Loucy (cell line): Measurements from ENCODE around the gene SHLD3.
"Not testable (repeated sequence)": the region's sequence is repeated elsewhere in the genome, so short reads cannot be mapped to it uniquely, and the experiment has no call there.

Source experiments
- H2AFZ ChIP-seq: fragments of 200-600 bp; sonication (generic); 2 replicates; pipeline ENCODE4 v1.6.0; 2016; ENCODE audit warnings: antibody characterized with exemption, mild to moderate bottlenecking, low read length, moderate library complexity
- H3F3A ChIP-seq: fragments of 200-600 bp; 2 replicates; pipeline ENCODE4 v1.6.0; 2016; ENCODE audit warnings: antibody characterized with exemption, low read depth, mild to moderate bottlenecking
- H3K27me3 ChIP-seq: fragments of 200-600 bp; sonication (generic); 2 replicates; pipeline ENCODE4 v1.6.1; 2014; ENCODE audit warnings: low read length, mild to moderate bottlenecking; ENCODE audit not compliant: insufficient read depth, poor library complexity, severe bottlenecking
- H3K36me3 ChIP-seq: fragments of 200-600 bp; sonication (generic); 2 replicates; pipeline ENCODE4 v1.6.1; 2016; ENCODE audit warnings: low read length; ENCODE audit not compliant: insufficient read depth
- H3K4me1 ChIP-seq: fragments of 200-600 bp; sonication (generic); 2 replicates; pipeline ENCODE4 v1.5.1; 2014; ENCODE audit warnings: low read length, mild to moderate bottlenecking; ENCODE audit not compliant: insufficient read depth, poor library complexity, severe bottlenecking
- H3K4me2 ChIP-seq: fragments of 200-600 bp; sonication (generic); 2 replicates; pipeline ENCODE4 v1.6.0; 2014; ENCODE audit warnings: antibody characterized with exemption, low read length, low read depth, mild to moderate bottlenecking; ENCODE audit not compliant: poor library complexity, severe bottlenecking
- H3K4me3 ChIP-seq: fragments of 200-600 bp; sonication (generic); 2 replicates; pipeline ENCODE4 v1.5.1; 2014; ENCODE audit warnings: low read length, mild to moderate bottlenecking, mixed read lengths; ENCODE audit not compliant: poor library complexity, severe bottlenecking
- H3K79me2 ChIP-seq: fragments of 200-600 bp; sonication (generic); 2 replicates; pipeline ENCODE4 v1.6.1; 2014; ENCODE audit warnings: low read length; ENCODE audit not compliant: insufficient read depth
- H3K9ac ChIP-seq: fragments of 200-600 bp; sonication (generic); 2 replicates; pipeline ENCODE4 v1.6.0; 2014; ENCODE audit warnings: mild to moderate bottlenecking, low read depth, low read length, moderate library complexity; ENCODE audit not compliant: poor library complexity, severe bottlenecking
- H3K9me2 ChIP-seq: fragments of 200-600 bp; sonication (generic); replicated peaks from 2 replicates; pipeline ENCODE4 v1.6.1; 2016; ENCODE audit warnings: low read depth, low read length, mixed read lengths
- H3K9me3 ChIP-seq: fragments of 200-600 bp; sonication (generic); 2 replicates; pipeline ENCODE4 v1.6.1; 2014; ENCODE audit warnings: mild to moderate bottlenecking, antibody characterized with exemption, low read length, low read depth; ENCODE audit not compliant: insufficient read depth
- H4K20me1 ChIP-seq: fragments of 200-600 bp; sonication (generic); 2 replicates; pipeline ENCODE4 v1.6.0; 2014; ENCODE audit warnings: antibody characterized with exemption, low read length, mild to moderate bottlenecking; ENCODE audit not compliant: insufficient read depth, poor library complexity, severe bottlenecking
- CTCF ChIP-seq: fragments of 200-600 bp; sonication (generic); conservative IDR thresholded peaks from 2 replicates; pipeline ENCODE4 v1.5.1; 2014; ENCODE audit warnings: mild to moderate bottlenecking, antibody characterized with exemption, low read length
- EZH2phosphoT487 ChIP-seq: fragments of 200-600 bp; IDR thresholded peaks from 2 replicates; pipeline ENCODE4 v1.6.1; 2018; ENCODE audit warnings: antibody characterized with exemption, mild to moderate bottlenecking, moderate library complexity, borderline replicate concordance

SHLD3 gene

GRCh38 chr5:65663804-65664521 is 39.1 kb downstream of the SHLD3 start:
- H3K4me1 ChIP-seq = peaks cover 4% of the 10 kb centered on the region
- TF ChIP-seq CTCF = no peak
- TF ChIP-seq EZH2phosphoT487 = no peak
- H3K9ac ChIP-seq = no peak overlapping the region
- no peaks in the 10 kb centered on the region for H3F3A ChIP-seq
- peaks cover 14% of the 10 kb centered on the region; the same call in 1 of the 2 replicates for H3K36me3 ChIP-seq
- H4K20me1 ChIP-seq = no peaks in the 10 kb centered on the region
- no peaks in the 10 kb centered on the region for H3K9me2 ChIP-seq
- H3K27me3 ChIP-seq = no peaks in the 10 kb centered on the region
- H3K9me3 ChIP-seq = no peaks in the 10 kb centered on the region
- no peak overlapping the region for H3K4me2 ChIP-seq
- no peak overlapping the region for H3K4me3 ChIP-seq
- no peak overlapping the region for H2AFZ ChIP-seq
- H3K79me2 ChIP-seq = no peaks in the 10 kb centered on the region

- Histone ChIP-seq H3K9ac (no peak overlapping the region), H3K4me2 (no peak overlapping the region), H4K20me1 (no peaks in the 10 kb centered on the region), H3K79me2 (no peaks in the 10 kb centered on the region), H3K4me3 (no peak overlapping the region), H3K9me2 (no peaks in the 10 kb centered on the region), H3F3A (no peaks in the 10 kb centered on the region), H3K9me3 (no peaks in the 10 kb centered on the region), H3K36me3 (peaks cover 25% of the 10 kb centered on the region; the same call in 1 of the 2 replicates), H3K27me3 (no peaks in the 10 kb centered on the region), H3K4me1 (peaks cover 4% of the 10 kb centered on the region), H2AFZ (no peak overlapping the region)
- TF ChIP-seq CTCF (no peak), EZH2phosphoT487 (no peak)
Measured at GRCh38 chr5:65668696-65669095, 43.9 kb downstream of the SHLD3 start.

DNA sequence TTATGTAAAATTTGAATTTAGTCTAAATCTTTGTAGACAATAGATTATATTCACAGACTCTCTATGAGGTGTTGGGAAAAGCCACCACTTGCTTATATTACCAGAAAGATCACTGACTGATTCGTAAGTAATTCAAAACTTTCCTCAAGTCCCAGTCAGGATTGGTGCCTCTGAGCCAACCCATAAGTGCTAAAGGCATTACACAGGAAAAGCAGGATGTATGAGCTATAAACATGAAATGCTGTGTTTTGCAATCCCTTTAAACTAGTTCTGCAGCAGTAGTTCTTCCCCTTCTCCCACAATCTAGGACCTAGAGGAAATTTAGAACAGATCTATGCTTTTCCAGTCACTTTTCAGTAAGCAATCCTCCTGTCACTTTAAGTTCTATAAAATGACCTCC is 48.0 kb downstream of the SHLD3 start:
- Histone ChIP-seq H3K27me3 (no peaks in the 10 kb centered on the region), H3F3A (no peaks in the 10 kb centered on the region), H3K4me2 (no peak overlapping the region), H3K79me2 (no peaks in the 10 kb centered on the region), H3K4me3 (no peak overlapping the region), H3K4me1 (peaks cover 4% of the 10 kb centered on the region), H2AFZ (no peak overlapping the region), H3K9ac (no peak overlapping the region), H3K36me3 (peaks cover 16% of the 10 kb centered on the region; the same call in 1 of the 2 replicates), H3K9me2 (no peaks in the 10 kb centered on the region), H4K20me1 (no peaks in the 10 kb centered on the region), H3K9me3 (no peaks in the 10 kb centered on the region)
- TF ChIP-seq EZH2phosphoT487 = no peak

DNA sequence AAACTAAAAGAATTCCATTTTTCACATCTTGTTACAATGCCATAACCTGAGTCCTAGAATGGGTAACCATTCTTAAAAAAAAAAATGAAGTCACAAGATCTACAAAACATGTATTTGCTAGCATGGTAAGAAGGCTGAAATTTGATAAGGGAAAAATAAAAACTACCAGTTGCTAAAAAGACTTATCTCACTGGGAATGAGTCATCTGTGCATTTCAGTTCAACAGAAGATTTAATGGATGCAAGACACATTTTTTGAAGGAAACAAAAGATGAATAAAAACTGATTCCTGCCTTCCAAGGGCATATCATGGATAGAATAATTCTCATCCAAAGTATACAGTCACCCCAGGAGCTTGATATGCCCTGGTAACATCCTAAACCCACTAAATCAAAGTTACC is 49.9 kb downstream of the SHLD3 start:
- Histone ChIP-seq H3K4me1 (no peaks in the 10 kb centered on the region), H3F3A (no peaks in the 10 kb centered on the region), H2AFZ (no peak overlapping the region), H4K20me1 (no peaks in the 10 kb centered on the region), H3K4me2 (no peak overlapping the region), H3K9ac (no peak overlapping the region), H3K79me2 (no peaks in the 10 kb centered on the region), H3K9me3 (no peaks in the 10 kb centered on the region), H3K4me3 (no peak overlapping the region), H3K27me3 (no peaks in the 10 kb centered on the region), H3K9me2 (no peaks in the 10 kb centered on the region), H3K36me3 (peaks cover 16% of the 10 kb centered on the region; the same call in 1 of the 2 replicates)
- TF ChIP-seq CTCF = no peak
- TF ChIP-seq EZH2phosphoT487 = no peak

- not testable (repeated sequence) for H3F3A ChIP-seq, H3K9me3 ChIP-seq, H3K27me3 ChIP-seq, H3K9ac ChIP-seq, H4K20me1 ChIP-seq, H3K4me3 ChIP-seq, H3K9me2 ChIP-seq, H2AFZ ChIP-seq, H3K4me1 ChIP-seq, H3K4me2 ChIP-seq, H3K79me2 ChIP-seq
- peaks cover 14% of the 10 kb centered on the region; the same call in 1 of the 2 replicates for H3K36me3 ChIP-seq
Measured at GRCh38 chr5:65676056-65676455, 51.2 kb downstream of the SHLD3 start.
